Neural crest cell (in vitro differentiated cells): ENCODE data around the gene CREBRF. TPM values are rescaled to one million over a fixed set of nuclear protein-coding genes. Genes with fewer than 3 reads are reported as not detected.
"Not testable (repeated sequence)": the region's sequence is repeated elsewhere in the genome, so short reads cannot be mapped to it uniquely, and the experiment has no call there.

Experiments used
- DNase-seq: peaks from one replicate; pipeline ENCODE4 v3.0.0; 2021; ENCODE audit warnings: low read depth, mixed read lengths, low spot score
- H3K27ac Mint-ChIP-seq: one replicate; pipeline ENCODE4 v1.8.0; 2021; ENCODE audit warnings: mild to moderate bottlenecking, mixed read lengths; ENCODE audit not compliant: unreplicated experiment
- H3K27me3 Mint-ChIP-seq: 2 replicates; pipeline ENCODE4 v1.8.0; 2021; ENCODE audit warnings: low read depth, mild to moderate bottlenecking, mixed read lengths
- H3K36me3 Mint-ChIP-seq: 2 replicates; pipeline ENCODE4 v1.8.0; 2021; ENCODE audit warnings: low read depth, mild to moderate bottlenecking, mixed read lengths
- H3K4me1 Mint-ChIP-seq: 2 replicates; pipeline ENCODE4 v1.8.0; 2021; ENCODE audit warnings: mixed read lengths
- H3K4me3 Mint-ChIP-seq: one replicate; pipeline ENCODE4 v1.8.0; 2021; ENCODE audit warnings: mild to moderate bottlenecking, mixed read lengths
- H3K9me3 Mint-ChIP-seq: 2 replicates; pipeline ENCODE4 v1.8.0; 2021; ENCODE audit warnings: mixed read lengths
- total RNA-seq: library from RNA; stranded (reverse); gene quantifications from 2 replicates; pipeline ENCODE4 v1.2.1, GENCODE V29; 2021
- TF ChIP-seq, protein P1 (sequence below): fragments of 200-600 bp; sonication (generic); conservative IDR thresholded peaks from 2 replicates; pipeline ENCODE4 v1.5.0; 2021; ENCODE audit warnings: antibody characterized with exemption, mild to moderate bottlenecking

CREBRF gene
- total RNA-seq, 1 donor from 2014 or later = 5.2 TPM

DNA sequence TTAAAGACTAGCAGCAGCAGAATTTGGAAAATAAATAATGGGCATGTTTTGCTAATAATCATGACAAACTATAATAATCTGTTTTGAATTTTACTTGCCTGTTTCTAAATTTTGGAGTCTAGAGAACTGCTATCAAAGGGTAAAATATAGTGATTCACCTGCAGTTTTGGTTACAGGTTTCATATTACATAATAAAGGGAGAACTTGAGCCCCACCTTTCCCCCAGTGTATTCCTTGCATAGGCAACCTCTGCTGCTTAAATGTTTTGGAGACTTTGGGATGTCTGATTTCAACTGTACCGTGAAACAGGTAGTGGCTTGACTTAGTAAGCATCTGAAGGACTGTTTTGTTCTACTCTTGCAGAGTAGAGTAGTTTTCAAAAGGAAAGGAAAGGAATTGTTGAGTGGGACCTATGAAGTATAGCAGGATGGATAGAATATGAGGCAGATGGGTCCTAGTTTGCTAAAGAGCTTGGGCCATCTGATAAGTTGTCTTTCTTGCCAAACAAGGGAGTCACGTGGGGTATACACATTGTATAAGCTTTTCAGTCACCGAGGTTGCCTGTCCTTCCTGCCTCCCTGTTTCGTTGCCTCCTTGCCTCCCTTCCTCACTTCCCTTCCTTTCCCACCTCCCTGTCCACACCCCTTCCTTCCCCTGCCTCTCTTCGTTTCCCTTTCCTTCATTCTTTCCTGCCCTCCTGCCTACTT is 19.1 kb downstream of the CREBRF start:
- Mint-ChIP-seq H3K4me3 (no peak overlapping the region), H3K4me1 (no peaks in the 10 kb centered on the region), H3K9me3 (no peaks in the 10 kb centered on the region), H3K36me3 (peaks cover 4% of the 10 kb centered on the region), H3K27me3 (no peaks in the 10 kb centered on the region), H3K27ac (no peak overlapping the region)
- TF ChIP-seq, protein P1, sequence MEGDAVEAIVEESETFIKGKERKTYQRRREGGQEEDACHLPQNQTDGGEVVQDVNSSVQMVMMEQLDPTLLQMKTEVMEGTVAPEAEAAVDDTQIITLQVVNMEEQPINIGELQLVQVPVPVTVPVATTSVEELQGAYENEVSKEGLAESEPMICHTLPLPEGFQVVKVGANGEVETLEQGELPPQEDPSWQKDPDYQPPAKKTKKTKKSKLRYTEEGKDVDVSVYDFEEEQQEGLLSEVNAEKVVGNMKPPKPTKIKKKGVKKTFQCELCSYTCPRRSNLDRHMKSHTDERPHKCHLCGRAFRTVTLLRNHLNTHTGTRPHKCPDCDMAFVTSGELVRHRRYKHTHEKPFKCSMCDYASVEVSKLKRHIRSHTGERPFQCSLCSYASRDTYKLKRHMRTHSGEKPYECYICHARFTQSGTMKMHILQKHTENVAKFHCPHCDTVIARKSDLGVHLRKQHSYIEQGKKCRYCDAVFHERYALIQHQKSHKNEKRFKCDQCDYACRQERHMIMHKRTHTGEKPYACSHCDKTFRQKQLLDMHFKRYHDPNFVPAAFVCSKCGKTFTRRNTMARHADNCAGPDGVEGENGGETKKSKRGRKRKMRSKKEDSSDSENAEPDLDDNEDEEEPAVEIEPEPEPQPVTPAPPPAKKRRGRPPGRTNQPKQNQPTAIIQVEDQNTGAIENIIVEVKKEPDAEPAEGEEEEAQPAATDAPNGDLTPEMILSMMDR = no peak
- no peak for DNase-seq

GRCh38 chr5:173075970-173076369 is 19.8 kb downstream of the CREBRF start:
- TF ChIP-seq, protein P1 = no peak
- Mint-ChIP-seq H3K27me3 (no peaks in the 10 kb centered on the region), H3K27ac (no peak overlapping the region), H3K9me3 (no peaks in the 10 kb centered on the region), H3K4me3 (no peak overlapping the region), H3K36me3 (peaks cover 4% of the 10 kb centered on the region), H3K4me1 (no peaks in the 10 kb centered on the region)
- DNase-seq = no peak

DNA sequence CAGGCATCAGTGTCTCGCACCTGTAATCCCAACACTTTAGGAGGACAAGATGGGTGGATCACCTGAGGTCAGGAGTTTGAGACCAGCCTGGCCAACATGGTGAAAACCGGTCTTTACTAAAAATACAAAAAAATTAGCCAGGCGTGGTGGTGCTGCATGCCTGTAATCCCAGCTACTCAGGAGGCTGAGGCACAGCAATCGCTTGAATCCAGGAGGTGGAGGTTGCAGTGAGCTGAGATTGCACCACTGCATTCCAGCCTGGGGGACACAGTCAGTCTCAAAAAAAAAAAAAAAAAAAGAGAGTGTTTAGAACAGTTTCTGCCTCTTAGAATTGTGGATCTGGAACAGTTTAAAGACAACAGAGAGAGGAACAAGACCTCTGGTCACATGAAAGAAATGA is 20.3 kb downstream of the CREBRF start:
- not testable (repeated sequence) for H3K36me3 Mint-ChIP-seq, H3K4me3 Mint-ChIP-seq, DNase-seq, H3K27me3 Mint-ChIP-seq, H3K9me3 Mint-ChIP-seq, H3K4me1 Mint-ChIP-seq, H3K27ac Mint-ChIP-seq

DNA sequence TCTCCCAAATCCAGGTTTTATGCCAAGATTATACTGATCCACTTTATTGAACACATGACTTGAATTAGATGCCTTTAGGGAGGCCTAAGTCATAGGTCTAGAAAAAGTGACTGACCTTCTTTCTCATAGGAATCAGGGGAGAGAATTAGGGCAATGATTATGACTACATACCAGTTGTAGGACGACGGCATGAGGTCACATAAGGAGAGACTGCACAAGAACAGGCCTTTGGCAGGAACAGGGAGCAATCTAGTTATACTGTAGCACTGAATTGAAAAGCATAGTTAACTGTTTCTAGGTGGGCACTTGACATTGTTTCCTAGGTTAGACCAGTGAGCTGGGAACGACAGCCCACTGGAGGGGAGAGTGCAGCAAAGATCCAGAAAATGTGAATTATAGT is 22.7 kb downstream of the CREBRF start:
- Mint-ChIP-seq H3K9me3 (no peaks in the 10 kb centered on the region), H3K27me3 (no peaks in the 10 kb centered on the region), H3K36me3 (peaks cover 4% of the 10 kb centered on the region), H3K4me3 (no peak overlapping the region), H3K27ac (no peak overlapping the region), H3K4me1 (no peaks in the 10 kb centered on the region)
- TF ChIP-seq, protein P1 = no peak
- no peak for DNase-seq

DNA sequence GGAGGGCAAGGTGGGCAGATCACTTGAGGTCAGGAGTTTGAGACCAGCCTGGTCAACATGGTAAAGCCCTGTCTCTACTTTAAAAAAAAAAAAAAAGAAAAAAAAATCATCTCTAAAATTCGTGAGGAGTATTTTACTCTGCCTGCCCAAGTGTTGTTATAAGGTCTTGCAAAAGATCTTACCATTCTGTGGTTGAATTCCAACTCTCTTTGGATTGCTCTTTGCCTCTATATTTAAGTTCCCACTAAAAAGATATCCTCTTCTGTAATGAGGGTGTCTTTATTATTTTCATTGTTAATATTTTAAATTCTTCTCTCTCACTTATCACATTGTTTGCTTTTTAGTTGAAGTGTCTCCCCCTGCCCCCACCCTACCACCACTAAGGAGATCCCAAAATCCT is 33.4 kb downstream of the CREBRF start:
- Mint-ChIP-seq H3K36me3 (no peaks in the 10 kb centered on the region), H3K27me3 (no peaks in the 10 kb centered on the region), H3K9me3 (no peaks in the 10 kb centered on the region), H3K27ac (no peak overlapping the region), H3K4me1 (no peaks in the 10 kb centered on the region), H3K4me3 (no peak overlapping the region)
- TF ChIP-seq, protein P1 = no peak
- no peak for DNase-seq

DNA sequence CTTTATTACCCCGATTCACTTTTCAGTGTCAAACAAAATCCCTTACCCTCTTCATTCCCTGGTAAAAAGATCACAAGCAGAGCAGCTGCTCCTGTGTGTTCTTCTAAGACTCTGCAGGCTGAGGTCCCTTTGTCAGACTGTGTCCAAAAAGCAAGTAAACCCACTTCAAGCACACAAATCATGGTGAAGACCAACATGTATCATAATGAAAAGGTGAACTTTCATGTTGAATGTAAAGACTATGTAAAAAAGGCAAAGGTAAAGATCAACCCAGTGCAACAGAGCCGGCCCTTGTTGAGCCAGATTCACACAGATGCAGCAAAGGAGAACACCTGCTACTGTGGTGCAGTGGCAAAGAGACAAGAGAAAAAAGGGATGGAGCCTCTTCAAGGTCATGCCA is 34.5 kb downstream of the CREBRF start:
- no peak overlapping the region for H3K4me3 Mint-ChIP-seq
- H3K4me1 Mint-ChIP-seq = no peaks in the 10 kb centered on the region
- DNase-seq = no peak
- no peaks in the 10 kb centered on the region for H3K27me3 Mint-ChIP-seq
- no peaks in the 10 kb centered on the region for H3K9me3 Mint-ChIP-seq
- TF ChIP-seq, protein P1 = no peak
- H3K27ac Mint-ChIP-seq = no peak overlapping the region
- no peaks in the 10 kb centered on the region for H3K36me3 Mint-ChIP-seq
